HG03469 (cell line): ENCODE data around the gene TMEM144.
A peak's percentile ranks its signal among the peaks of the same experiment; 100 is the strongest.
"Not testable (repeated sequence)": the region's sequence is repeated elsewhere in the genome, so short reads cannot be mapped to it uniquely, and the experiment has no call there.

ENCODE experiments used
- ATAC-seq: cut with Tn5 transposase; IDR thresholded peaks from one replicate; pipeline ENCODE4 v1.9.1; 2021; ENCODE audit warnings: mild to moderate bottlenecking, moderate library complexity, moderate number of reproducible peaks; ENCODE audit not compliant: unreplicated experiment

Gene TMEM144

DNA sequence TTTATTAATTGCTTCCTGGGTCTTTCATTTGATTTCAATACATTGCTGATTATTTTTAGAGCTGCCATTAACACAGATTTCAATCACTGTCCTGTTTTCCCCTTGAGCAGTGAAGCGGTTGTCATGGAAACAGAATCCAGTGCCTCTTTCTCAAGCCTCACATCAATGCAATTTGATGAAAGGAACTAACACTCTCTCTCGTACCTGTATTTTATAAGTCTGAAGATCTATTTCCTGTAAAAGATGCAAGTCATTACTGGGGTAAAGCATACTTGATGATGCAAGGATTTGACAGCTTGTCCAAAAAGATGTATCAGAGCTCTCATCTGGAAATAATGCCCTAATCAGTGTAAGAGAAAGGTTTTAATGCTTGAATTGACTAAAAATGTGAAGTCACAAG lies 19.6 kb upstream of the TMEM144 start:
- no peak for ATAC-seq

GRCh38 chr4:158192439-158193158 lies 17.7 kb upstream of the TMEM144 start:
- ATAC-seq = no peak

DNA sequence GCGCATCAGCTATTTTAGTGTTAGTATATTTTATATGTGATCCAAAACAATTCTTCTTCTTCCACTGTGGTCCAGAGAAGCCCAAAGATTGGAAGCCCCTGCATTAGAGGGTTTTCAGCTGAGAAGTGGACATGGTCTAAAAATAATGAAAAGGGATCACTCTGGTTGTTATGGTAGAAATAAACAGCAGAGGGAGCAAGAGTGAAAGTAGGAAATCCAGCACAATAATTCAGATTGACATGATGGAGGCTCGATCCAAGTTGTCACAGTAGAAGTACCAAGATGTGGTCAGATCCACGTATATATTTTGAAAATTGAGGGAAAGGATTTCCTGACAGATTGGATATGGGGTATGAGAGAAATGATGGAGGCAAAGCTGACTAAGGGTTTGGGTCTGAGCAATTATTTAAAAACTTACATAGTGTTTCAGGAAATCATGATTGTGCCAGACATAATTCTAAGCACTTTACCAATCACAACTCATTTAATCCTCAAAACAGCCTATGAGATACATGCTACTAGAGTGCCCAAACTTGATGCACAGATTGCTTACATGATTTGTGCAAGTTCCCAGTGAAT lies 17.0 kb upstream of the TMEM144 start:
- no peak for ATAC-seq

GRCh38 chr4:158195297-158195696 lies 15.0 kb upstream of the TMEM144 start:
- no peak for ATAC-seq

GRCh38 chr4:158197194-158197776 lies 13.0 kb upstream of the TMEM144 start:
- no peak for ATAC-seq

DNA sequence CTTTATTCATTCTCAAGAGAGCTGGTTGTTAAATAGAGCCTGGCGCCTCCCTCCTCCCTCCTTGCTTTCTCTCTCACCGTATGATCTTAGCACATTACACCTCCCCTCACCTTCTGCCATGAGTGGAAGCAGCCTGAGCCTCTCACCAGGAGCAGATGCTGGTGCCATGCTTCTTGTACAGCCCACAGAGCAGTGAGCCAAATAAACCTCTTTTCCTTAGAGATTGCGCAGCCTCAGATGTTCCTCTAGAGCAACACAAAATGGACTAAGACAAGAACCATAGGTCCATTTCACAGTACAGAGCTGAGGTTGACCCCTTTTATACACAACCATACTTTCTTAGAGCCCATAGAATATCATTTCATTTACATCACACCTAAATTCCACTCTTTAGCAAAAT lies 10.1 kb upstream of the TMEM144 start:
- no peak for ATAC-seq

DNA sequence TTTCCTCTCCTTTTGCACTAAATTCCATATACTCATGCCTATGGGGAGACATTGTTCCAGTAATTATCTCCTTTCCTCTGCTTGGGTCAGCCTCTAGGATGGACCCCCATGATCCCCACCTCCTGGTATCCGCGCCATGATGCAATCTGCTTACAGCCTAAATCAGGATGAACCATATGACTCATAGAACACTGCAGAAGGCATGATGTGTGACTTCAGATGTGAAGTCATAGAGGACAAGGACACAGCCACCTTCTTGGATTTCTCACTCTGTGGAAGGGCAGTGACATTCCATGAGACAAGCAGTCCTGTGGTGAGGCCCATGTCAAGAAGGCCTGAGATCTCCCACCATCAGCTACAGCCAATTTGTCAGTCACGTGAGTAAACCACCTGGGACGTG lies 9.0 kb upstream of the TMEM144 start:
- no peak for ATAC-seq

DNA sequence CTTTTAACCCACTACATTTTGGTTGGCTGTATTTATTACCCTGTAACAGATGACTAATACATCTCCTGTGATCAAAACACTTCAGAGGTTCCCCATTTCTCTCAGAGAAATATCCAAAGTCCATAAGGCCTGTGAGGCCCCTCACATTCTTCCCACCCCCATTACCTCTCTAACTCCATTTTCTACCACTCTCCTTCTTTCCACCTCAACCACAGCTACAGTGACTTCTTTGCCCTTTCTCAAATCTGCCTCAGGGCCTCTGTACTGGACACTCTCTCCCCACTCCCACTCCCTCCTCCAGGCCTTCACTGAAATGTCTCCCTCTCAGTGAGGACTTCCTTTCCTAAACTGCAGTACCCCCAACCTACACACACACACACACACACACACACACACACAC lies 8.4 kb upstream of the TMEM144 start:
- no peak for ATAC-seq

- ATAC-seq = no peak
These were observed 7.8 kb upstream of the TMEM144 start for GRCh38 chr4:158202481-158202880.

DNA sequence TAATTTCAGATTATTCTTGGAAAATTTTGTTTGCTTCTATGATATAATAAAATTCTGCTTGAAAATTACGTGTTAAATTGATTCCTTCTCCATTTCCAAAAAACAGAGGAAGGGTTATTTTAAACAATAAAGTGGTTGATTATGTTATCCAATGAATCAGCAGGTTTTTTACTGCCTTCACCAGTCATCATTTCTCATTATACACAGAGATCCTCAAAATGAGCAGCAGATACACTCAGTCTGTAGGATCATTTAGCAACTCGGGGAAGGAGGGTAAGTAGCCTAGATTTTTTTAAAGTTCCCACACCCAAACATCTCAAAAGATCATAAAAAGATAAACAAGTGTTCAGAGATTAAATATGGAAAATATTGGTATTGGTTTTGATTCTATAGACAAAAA lies 6.8 kb upstream of the TMEM144 start:
- no peak for ATAC-seq

- no peak for ATAC-seq
These were observed 6.4 kb upstream of the TMEM144 start for GRCh38 chr4:158203929-158204328.

DNA sequence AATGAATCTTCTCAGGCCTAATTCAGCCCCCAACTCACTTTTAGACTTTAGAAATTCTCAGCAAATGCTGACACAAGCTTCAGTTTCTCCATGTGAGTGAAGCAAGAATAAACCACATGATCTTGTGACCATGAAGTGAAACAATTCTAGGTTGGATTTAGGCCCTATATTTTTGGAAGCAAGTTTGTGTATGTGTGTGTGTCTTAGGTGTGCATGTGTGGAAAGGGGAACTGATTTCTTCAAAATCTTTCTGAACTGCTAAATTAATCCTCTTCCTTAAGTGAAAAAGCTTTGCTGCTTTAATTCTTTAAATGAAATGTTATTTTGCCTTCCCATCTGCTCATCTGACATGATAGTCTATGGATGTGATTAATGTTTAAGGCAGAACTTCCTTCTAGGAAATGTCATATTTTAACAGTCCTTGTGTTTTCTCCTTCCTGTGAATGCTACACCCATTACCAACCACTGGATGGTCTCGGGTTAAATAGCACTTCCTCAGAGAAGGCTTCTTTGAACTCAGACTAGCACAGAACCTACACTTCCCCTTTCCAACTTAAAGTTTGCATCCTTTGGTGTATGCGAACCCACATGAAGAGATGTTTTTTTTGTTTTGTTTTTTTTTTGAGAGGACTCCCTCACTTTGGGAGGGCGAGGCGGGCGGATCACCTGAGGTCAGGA lies 1.2 kb upstream of the TMEM144 start:
- peak; percentile 60 for ATAC-seq

GRCh38 chr4:158211222-158211621 lies 936 bp downstream of the TMEM144 start:
- no peak for ATAC-seq

DNA sequence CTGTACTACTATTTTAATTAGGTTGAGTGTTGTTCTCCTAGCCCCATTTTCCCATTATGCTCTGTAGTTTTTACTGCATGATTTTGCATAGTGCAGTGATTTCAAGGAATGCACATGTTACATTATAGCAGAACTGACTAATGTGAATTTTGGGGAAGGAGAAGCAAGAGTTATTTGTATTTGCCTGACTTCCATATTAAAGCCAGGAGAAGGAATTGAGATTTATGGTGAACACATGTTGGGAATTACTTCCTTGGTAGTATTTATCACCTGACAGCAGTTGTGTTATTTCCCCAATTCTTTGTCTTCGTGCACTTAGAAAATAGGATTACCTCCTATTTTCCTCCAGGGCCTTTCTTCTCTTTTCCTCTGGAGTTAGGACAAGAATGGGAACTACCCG lies 3.2 kb downstream of the TMEM144 start:
- no peak for ATAC-seq

DNA sequence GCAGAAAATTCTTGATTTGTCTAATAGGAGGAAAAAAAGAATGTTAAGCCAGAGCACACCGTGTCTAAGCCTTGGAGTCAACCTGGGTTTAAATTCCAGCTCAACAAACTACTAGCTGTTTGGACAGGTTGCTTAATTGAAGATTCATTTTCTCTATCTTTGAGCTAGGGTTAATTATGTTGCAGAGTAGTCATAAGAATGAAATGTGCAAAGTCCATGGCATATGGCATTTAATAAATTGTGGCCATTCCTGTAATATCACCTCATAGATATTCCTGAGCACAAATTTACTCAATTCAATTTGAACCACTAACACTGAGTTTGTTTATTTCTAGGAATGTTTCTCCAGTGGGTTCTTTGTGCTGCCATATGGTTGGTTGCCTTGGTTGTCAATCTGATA lies 4.6 kb downstream of the TMEM144 start:
- no peak for ATAC-seq

- no peak for ATAC-seq
These were observed 7.5 kb downstream of the TMEM144 start for GRCh38 chr4:158217763-158218162.

- ATAC-seq = no peak
These were observed 9.3 kb downstream of the TMEM144 start for GRCh38 chr4:158219623-158220022.

GRCh38 chr4:158224318-158224717 lies 14.0 kb downstream of the TMEM144 start:
- not testable (repeated sequence) for ATAC-seq

GRCh38 chr4:158224999-158225398 lies 14.7 kb downstream of the TMEM144 start:
- ATAC-seq = not testable (repeated sequence)

GRCh38 chr4:158227880-158228279 lies 17.6 kb downstream of the TMEM144 start:
- ATAC-seq = not testable (repeated sequence)

DNA sequence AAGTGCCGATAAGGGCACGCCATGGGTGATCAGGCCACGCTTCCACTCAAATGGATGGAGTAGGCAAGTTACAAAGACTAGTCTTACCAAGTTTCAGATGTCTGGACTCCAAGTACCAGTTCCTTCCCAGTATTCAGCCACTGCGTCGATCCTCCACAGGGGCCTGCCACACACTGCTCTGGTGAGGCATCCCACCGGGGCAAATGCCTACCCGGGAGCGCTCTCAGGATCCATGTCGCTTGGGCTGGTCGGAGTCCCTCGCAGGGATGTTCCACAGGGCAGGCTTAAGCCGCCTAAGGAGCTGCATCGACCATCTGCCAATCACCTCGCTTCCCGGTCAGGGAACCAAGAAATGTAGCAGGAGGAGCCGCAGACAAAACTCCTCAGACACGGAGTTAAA lies 18.1 kb downstream of the TMEM144 start:
- not testable (repeated sequence) for ATAC-seq

GRCh38 chr4:158229768-158230167 lies 19.5 kb downstream of the TMEM144 start:
- no peak for ATAC-seq
